Mesendoderm (in vitro differentiated cells): Measurements from ENCODE around the gene FREY1.

Source experiments
- DNase-seq: peaks from one replicate; pipeline ENCODE4 v3.0.0; 2013
- H2AK5ac ChIP-seq: 2 replicates; pipeline ENCODE4 v1.6.1; 2013; ENCODE audit warnings: low read length, inconsistent platforms
- H2BK120ac ChIP-seq: 2 replicates; pipeline ENCODE4 v1.6.1; 2013; ENCODE audit warnings: low read depth, mild to moderate bottlenecking, low read length, moderate library complexity, mixed read lengths
- H2BK15ac ChIP-seq: replicated peaks from 2 replicates; pipeline ENCODE4 v1.6.1; 2013; ENCODE audit warnings: low read depth, mild to moderate bottlenecking, moderate library complexity
- H2BK5ac ChIP-seq: 2 replicates; pipeline ENCODE4 v1.6.1; 2013; ENCODE audit warnings: low read length, inconsistent platforms
- H3K18ac ChIP-seq: 2 replicates; pipeline ENCODE4 v1.6.1; 2013; ENCODE audit warnings: mild to moderate bottlenecking, low read length, mixed read lengths
- H3K23ac ChIP-seq: one replicate; pipeline ENCODE4 v1.6.1; 2013; ENCODE audit warnings: low read length
- H3K27ac ChIP-seq: 2 replicates; pipeline ENCODE4 v1.5.1; 2013; ENCODE audit warnings: low read depth, mild to moderate bottlenecking, inconsistent platforms, low read length, moderate library complexity
- H3K27me3 ChIP-seq: 2 replicates; pipeline ENCODE4 v1.6.1; 2013; ENCODE audit warnings: low read length, control low read depth, mild to moderate bottlenecking, inconsistent platforms; ENCODE audit not compliant: insufficient read depth, poor library complexity
- H3K36me3 ChIP-seq: 2 replicates; pipeline ENCODE4 v1.6.1; 2013; ENCODE audit warnings: low read length, inconsistent platforms; ENCODE audit not compliant: control insufficient read depth, insufficient read depth
- H3K4ac ChIP-seq: one replicate; pipeline ENCODE4 v1.6.1; 2013; ENCODE audit warnings: low read depth, mild to moderate bottlenecking, low read length, moderate library complexity
- H3K4me1 ChIP-seq: 2 replicates; pipeline ENCODE4 v1.6.1; 2013; ENCODE audit warnings: low read depth, low read length, inconsistent platforms; ENCODE audit not compliant: control insufficient read depth
- H3K4me2 ChIP-seq: 2 replicates; pipeline ENCODE4 v1.6.1; 2013; ENCODE audit warnings: low read length
- H3K4me3 ChIP-seq: 2 replicates; pipeline ENCODE4 v1.5.1; 2013; ENCODE audit warnings: mild to moderate bottlenecking, low read length
- H3K56ac ChIP-seq: one replicate; pipeline ENCODE4 v1.6.1; 2013; ENCODE audit warnings: low read length
- H3K79me1 ChIP-seq: 2 replicates; pipeline ENCODE4 v1.6.1; 2013; ENCODE audit warnings: low read length, inconsistent platforms
- H3K79me2 ChIP-seq: 2 replicates; pipeline ENCODE4 v1.6.1; 2013; ENCODE audit warnings: mild to moderate bottlenecking, low read length; ENCODE audit not compliant: control insufficient read depth, insufficient read depth
- H3K9ac ChIP-seq: 2 replicates; pipeline ENCODE4 v1.6.1; 2013; ENCODE audit warnings: low read length, inconsistent platforms
- H4K5ac ChIP-seq: one replicate; pipeline ENCODE4 v1.6.1; 2013; ENCODE audit warnings: low read length
- H4K8ac ChIP-seq: one replicate; pipeline ENCODE4 v1.6.1; 2013; ENCODE audit warnings: low read depth, mild to moderate bottlenecking, control low read depth, low read length, moderate library complexity
- WGBS: extraction: QIAGEN DNeasy Blood & Tissue Kit; methylation state at CpG from one replicate; pipeline ENCODE4 v1.1.7; 2013; ENCODE audit warnings: low lambda C conversion rate, missing lambda C conversion rate; ENCODE audit not compliant: insufficient coverage; ENCODE audit errors: extremely low coverage; 5-methylcytosine and 5-hydroxymethylcytosine counted together

The FREY1 gene

GRCh38 chr11:45919806-45920530 is 12.9 kb upstream of the FREY1 start:
- WGBS = no CpG with 5 or more reads among the region's 13 CpGs
- Histone ChIP-seq H3K27ac (peak overlapping the region; percentile 8), H3K56ac (no peak overlapping the region), H3K9ac (no peak overlapping the region), H3K27me3 (no peaks in the 10 kb centered on the region), H2AK5ac (no peak overlapping the region), H2BK5ac (no peak overlapping the region), H3K18ac (no peak overlapping the region), H4K8ac (no peak overlapping the region), H2BK120ac (no peak overlapping the region), H2BK15ac (no peak overlapping the region), H3K4me1 (peaks cover 1% of the 10 kb centered on the region), H3K4me2 (no peak overlapping the region), H3K23ac (no peak overlapping the region), H3K4ac (no peak overlapping the region), H3K36me3 (no peaks in the 10 kb centered on the region), H4K5ac (no peak overlapping the region), H3K79me1 (no peaks in the 10 kb centered on the region), H3K4me3 (no peak overlapping the region), H3K79me2 (no peaks in the 10 kb centered on the region)
- DNase-seq = peak; percentile 34

GRCh38 chr11:45918962-45919675 is 12.0 kb upstream of the FREY1 start:
- Histone ChIP-seq H3K4me3 (no peak overlapping the region), H3K4me1 (peaks cover 1% of the 10 kb centered on the region), H3K27me3 (no peaks in the 10 kb centered on the region), H2BK120ac (no peak overlapping the region), H2BK15ac (no peak overlapping the region), H3K23ac (no peak overlapping the region), H3K56ac (no peak overlapping the region), H3K9ac (no peak overlapping the region), H3K27ac (no peak overlapping the region), H2AK5ac (no peak overlapping the region), H4K5ac (no peak overlapping the region), H3K18ac (no peak overlapping the region), H3K4ac (no peak overlapping the region), H3K79me1 (no peaks in the 10 kb centered on the region), H3K79me2 (no peaks in the 10 kb centered on the region), H2BK5ac (no peak overlapping the region), H3K36me3 (no peaks in the 10 kb centered on the region), H4K8ac (no peak overlapping the region), H3K4me2 (no peak overlapping the region)
- WGBS = no CpG with 5 or more reads among the region's 7 CpGs
- DNase-seq = no peak

- H2AK5ac ChIP-seq = no peak overlapping the region
- H2BK15ac ChIP-seq = no peak overlapping the region
- H4K8ac ChIP-seq = no peak overlapping the region
- peak overlapping the region; percentile 94 for H3K4me2 ChIP-seq
- peak overlapping the region; percentile 59 for H3K23ac ChIP-seq
- H4K5ac ChIP-seq = no peak overlapping the region
- peak overlapping the region; percentile 92 for H3K56ac ChIP-seq
- peak overlapping the region; percentile 47 for H2BK5ac ChIP-seq
- no CpG with 5 or more reads among the region's 38 CpGs for WGBS
- peak overlapping the region; percentile 93 for H3K9ac ChIP-seq
- H3K4ac ChIP-seq = peak overlapping the region; percentile 21
- H3K4me3 ChIP-seq = peak overlapping the region; percentile 87
- H3K79me1 ChIP-seq = no peaks in the 10 kb centered on the region
- no peaks in the 10 kb centered on the region for H3K27me3 ChIP-seq
- H3K27ac ChIP-seq = peak overlapping the region; percentile 65
- no peaks in the 10 kb centered on the region for H3K79me2 ChIP-seq
- peaks cover 1% of the 10 kb centered on the region for H3K4me1 ChIP-seq
- no peak overlapping the region for H3K18ac ChIP-seq
- DNase-seq = peak; percentile 73
- H2BK120ac ChIP-seq = no peak overlapping the region
- H3K36me3 ChIP-seq = peaks cover 1% of the 10 kb centered on the region
Observed at GRCh38 chr11:45918331-45918941, 11.4 kb upstream of the FREY1 start.

GRCh38 chr11:45917623-45918330 is 10.7 kb upstream of the FREY1 start, which contains the start of gene PEX16:
PEX16 (minus strand) TSS chr11:45917877; CDS start chr11:45917811, 66 bp downstream.
- no peak within 1 kb of the TSS for H2BK15ac ChIP-seq
- no peaks in the 10 kb centered on the region for H3K79me1 ChIP-seq
- H2AK5ac ChIP-seq = no peak within 1 kb of the TSS
- no peak within 1 kb of the TSS for H4K5ac ChIP-seq
- no peaks in the 10 kb centered on the region for H3K27me3 ChIP-seq
- peak within 1 kb of the TSS; percentile 47 for H2BK5ac ChIP-seq
- H3K4me1 ChIP-seq = peaks cover 1% of the 10 kb centered on the region
- H3K9ac ChIP-seq = peak within 1 kb of the TSS; percentile 93
- peak within 1 kb of the TSS; percentile 94 for H3K4me2 ChIP-seq
- H3K56ac ChIP-seq = peak within 1 kb of the TSS; percentile 92
- no peak within 1 kb of the TSS for H2BK120ac ChIP-seq
- WGBS = no CpG with 5 or more reads among the region's 45 CpGs
- peak within 1 kb of the TSS; percentile 59 for H3K23ac ChIP-seq
- no peak within 1 kb of the TSS for H3K18ac ChIP-seq
- H3K79me2 ChIP-seq = no peaks in the 10 kb centered on the region
- H3K27ac ChIP-seq = peak within 1 kb of the TSS; percentile 69
- peaks cover 3% of the 10 kb centered on the region for H3K36me3 ChIP-seq
- peak within 1 kb of the TSS; percentile 87 for H3K4me3 ChIP-seq
- peak; percentile 98 for DNase-seq
- H4K8ac ChIP-seq = no peak within 1 kb of the TSS
- peak within 1 kb of the TSS; percentile 21 for H3K4ac ChIP-seq

GRCh38 chr11:45917286-45917622 is 10.2 kb upstream of the FREY1 start:
- Histone ChIP-seq H3K79me2 (no peaks in the 10 kb centered on the region), H4K8ac (no peak overlapping the region), H3K56ac (peak overlapping the region; percentile 81), H2BK5ac (no peak overlapping the region), H2AK5ac (no peak overlapping the region), H3K9ac (peak overlapping the region; percentile 72), H3K4me1 (peaks cover 1% of the 10 kb centered on the region), H3K27ac (peak overlapping the region; percentile 69), H3K23ac (no peak overlapping the region), H3K4me2 (peak overlapping the region; percentile 52), H3K18ac (no peak overlapping the region), H2BK120ac (no peak overlapping the region), H3K4ac (peak overlapping the region; percentile 4), H3K27me3 (no peaks in the 10 kb centered on the region), H2BK15ac (no peak overlapping the region), H3K36me3 (peaks cover 3% of the 10 kb centered on the region), H3K79me1 (no peaks in the 10 kb centered on the region), H3K4me3 (peak overlapping the region; percentile 60), H4K5ac (no peak overlapping the region)
- no CpG with 5 or more reads among the region's 16 CpGs for WGBS
- no peak for DNase-seq
